ENCODE data around the gene TNFAIP2.

The TNFAIP2 gene

GRCh38 chr14:103096387-103096786 is 26.9 kb upstream of the TNFAIP2 start:
- H4K20me1 ChIP-seq (ENCODE audit: insufficient read depth, low read length) = no peaks in the 10 kb centered on the region
- no peaks in the 10 kb centered on the region for H3K36me3 ChIP-seq (ENCODE audit: insufficient read depth, low read length)
- H2AFZ ChIP-seq (ENCODE audit: low read length) = no peak overlapping the region
- H3K27ac ChIP-seq (ENCODE audit: low read depth, low read length, poor library complexity, severe bottlenecking) = no peak overlapping the region
- H3F3A ChIP-seq (ENCODE audit: insufficient read depth, low read length) = no peaks in the 10 kb centered on the region
- TF ChIP-seq EZH2 (IDR thresholded peaks at IDR 0.05; ENCODE audit: borderline replicate concordance, low read length) = no peak
- TF ChIP-seq, protein P1, sequence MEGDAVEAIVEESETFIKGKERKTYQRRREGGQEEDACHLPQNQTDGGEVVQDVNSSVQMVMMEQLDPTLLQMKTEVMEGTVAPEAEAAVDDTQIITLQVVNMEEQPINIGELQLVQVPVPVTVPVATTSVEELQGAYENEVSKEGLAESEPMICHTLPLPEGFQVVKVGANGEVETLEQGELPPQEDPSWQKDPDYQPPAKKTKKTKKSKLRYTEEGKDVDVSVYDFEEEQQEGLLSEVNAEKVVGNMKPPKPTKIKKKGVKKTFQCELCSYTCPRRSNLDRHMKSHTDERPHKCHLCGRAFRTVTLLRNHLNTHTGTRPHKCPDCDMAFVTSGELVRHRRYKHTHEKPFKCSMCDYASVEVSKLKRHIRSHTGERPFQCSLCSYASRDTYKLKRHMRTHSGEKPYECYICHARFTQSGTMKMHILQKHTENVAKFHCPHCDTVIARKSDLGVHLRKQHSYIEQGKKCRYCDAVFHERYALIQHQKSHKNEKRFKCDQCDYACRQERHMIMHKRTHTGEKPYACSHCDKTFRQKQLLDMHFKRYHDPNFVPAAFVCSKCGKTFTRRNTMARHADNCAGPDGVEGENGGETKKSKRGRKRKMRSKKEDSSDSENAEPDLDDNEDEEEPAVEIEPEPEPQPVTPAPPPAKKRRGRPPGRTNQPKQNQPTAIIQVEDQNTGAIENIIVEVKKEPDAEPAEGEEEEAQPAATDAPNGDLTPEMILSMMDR (IDR thresholded peaks at IDR 0.05; ENCODE audit: low read length) = no peak
- no peak overlapping the region for H3K4me2 ChIP-seq (ENCODE audit: low read length)
- H3K4me3 ChIP-seq (ENCODE audit: low read depth, low read length, poor library complexity, severe bottlenecking) = no peak overlapping the region
- peaks cover 17% of the 10 kb centered on the region for H3K4me1 ChIP-seq (ENCODE audit: insufficient read depth, low read length, severe bottlenecking)
- H3K79me2 ChIP-seq (ENCODE audit: insufficient read depth, low read length) = no peaks in the 10 kb centered on the region
- no peaks in the 10 kb centered on the region for H3K9me3 ChIP-seq (ENCODE audit: low read length)
- H3K27me3 ChIP-seq (ENCODE audit: insufficient read depth, low read length) = 0 out of 2 replicates have a peak, but pooled peaks cover 5% of the 10 kb centered on the region
- no peaks in the 10 kb centered on the region for H3K9me2 ChIP-seq (ENCODE audit: low read depth, low read length)
- no peak overlapping the region for H3K9ac ChIP-seq (ENCODE audit: low read length)

DNA sequence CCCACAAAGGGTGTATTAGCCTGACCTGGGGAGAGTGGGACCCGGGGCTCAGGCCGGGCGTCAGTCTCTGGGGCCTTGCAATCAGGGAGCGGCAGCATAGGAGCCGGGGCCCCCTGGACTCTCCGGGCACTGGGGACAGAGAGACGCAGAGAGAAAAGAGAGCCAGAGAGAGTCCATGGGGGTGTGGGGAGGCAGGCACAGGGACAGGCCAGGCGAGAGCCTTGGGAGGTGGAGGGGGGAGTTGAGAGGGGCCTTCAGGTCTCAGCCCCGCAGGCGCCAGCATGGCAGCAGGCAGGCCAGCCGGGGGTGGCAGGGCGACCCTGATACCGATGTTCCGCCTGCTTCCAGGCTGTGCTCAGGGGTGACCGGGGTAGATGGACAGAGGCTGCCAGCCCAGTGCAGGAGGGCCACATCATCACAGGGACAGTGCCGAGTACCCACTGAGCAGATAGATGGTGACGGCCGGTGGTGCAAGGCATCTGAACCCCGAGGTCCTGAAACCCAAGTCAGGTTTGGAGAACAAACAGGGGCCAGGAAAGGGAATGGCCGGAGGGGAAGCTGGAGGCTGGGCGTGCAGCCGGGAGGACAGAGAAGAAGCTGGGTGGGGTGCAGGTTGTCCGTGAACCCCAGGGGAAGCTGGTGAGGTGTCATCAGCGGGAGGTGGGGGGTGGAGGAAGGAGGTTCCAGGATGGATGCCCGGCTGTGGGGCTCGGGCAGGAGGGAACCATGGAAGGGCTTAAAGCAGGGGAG is 25.8 kb upstream of the TNFAIP2 start:
- Histone ChIP-seq H3K9ac (ENCODE audit: low read length) (no peak overlapping the region), H3F3A (ENCODE audit: insufficient read depth, low read length) (no peaks in the 10 kb centered on the region), H3K4me1 (ENCODE audit: insufficient read depth, low read length, severe bottlenecking) (peaks cover 13% of the 10 kb centered on the region), H4K20me1 (ENCODE audit: insufficient read depth, low read length) (no peaks in the 10 kb centered on the region), H3K9me3 (ENCODE audit: low read length) (no peaks in the 10 kb centered on the region), H3K27ac (ENCODE audit: low read depth, low read length, poor library complexity, severe bottlenecking) (no peak overlapping the region), H3K9me2 (ENCODE audit: low read depth, low read length) (no peaks in the 10 kb centered on the region), H3K4me2 (ENCODE audit: low read length) (no peak overlapping the region), H3K4me3 (ENCODE audit: low read depth, low read length, poor library complexity, severe bottlenecking) (no peak overlapping the region), H2AFZ (ENCODE audit: low read length) (no peak overlapping the region), H3K36me3 (ENCODE audit: insufficient read depth, low read length) (no peaks in the 10 kb centered on the region), H3K79me2 (ENCODE audit: insufficient read depth, low read length) (no peaks in the 10 kb centered on the region), H3K27me3 (ENCODE audit: insufficient read depth, low read length) (0 out of 2 replicates have a peak, but pooled peaks cover 5% of the 10 kb centered on the region)
- TF ChIP-seq EZH2 (IDR thresholded peaks at IDR 0.05; ENCODE audit: borderline replicate concordance, low read length) = no peak
- TF ChIP-seq, protein P1 (IDR thresholded peaks at IDR 0.05; ENCODE audit: low read length) = no peak

DNA sequence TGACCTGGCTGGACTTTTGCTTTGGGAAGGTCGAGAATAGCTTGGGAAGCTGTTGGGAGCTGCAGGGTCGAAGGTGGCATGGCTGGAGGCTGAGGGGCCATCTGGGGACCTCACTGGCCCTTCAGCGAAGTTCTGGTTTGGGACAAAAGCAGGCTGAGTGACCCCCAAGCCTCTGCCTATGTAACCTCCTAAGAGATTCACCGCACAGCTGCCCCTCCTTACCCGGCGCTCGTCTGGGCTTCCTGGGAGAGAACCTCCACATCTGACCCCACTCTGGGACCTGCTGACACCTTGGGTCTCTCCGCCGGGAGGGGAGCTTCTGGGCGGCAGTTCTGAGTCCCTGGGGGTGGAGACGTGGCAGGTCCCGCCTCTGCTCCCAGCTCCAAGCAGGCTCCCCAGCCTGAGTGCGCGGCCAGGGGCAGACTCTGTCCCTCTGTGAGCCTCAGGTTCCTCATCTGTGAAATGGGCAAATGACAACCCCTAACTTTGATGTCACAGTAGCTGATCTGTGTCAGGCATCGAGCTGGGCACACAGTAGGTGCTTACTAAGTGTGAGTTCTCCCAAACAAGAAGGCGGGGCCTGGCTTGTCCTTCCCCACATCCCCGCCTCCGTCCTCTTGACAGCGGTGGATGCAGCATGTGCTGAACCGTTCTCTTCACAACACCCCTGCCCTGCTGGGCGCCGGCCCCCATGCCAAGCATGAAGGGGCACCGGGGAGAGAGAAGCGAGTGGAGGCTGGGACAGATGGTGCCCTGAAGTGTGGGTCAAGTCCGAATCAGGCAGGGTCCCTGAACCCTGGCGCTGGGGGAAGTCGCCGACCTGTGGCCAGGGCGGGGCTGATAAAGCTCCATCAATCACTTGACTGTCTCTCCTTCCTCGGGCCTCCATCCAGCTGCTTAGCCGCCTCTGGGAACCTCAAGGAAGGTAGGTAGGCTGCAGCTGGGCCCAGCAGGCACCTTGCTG is 25.0 kb upstream of the TNFAIP2 start:
- no peak overlapping the region for H3K4me3 ChIP-seq (ENCODE audit: low read depth, low read length, poor library complexity, severe bottlenecking)
- H3K79me2 ChIP-seq (ENCODE audit: insufficient read depth, low read length) = no peaks in the 10 kb centered on the region
- no peaks in the 10 kb centered on the region for H3K9me3 ChIP-seq (ENCODE audit: low read length)
- H3K4me2 ChIP-seq (ENCODE audit: low read length) = no peak overlapping the region
- no peaks in the 10 kb centered on the region for H3F3A ChIP-seq (ENCODE audit: insufficient read depth, low read length)
- no peaks in the 10 kb centered on the region for H3K9me2 ChIP-seq (ENCODE audit: low read depth, low read length)
- no peak overlapping the region for H2AFZ ChIP-seq (ENCODE audit: low read length)
- no peak overlapping the region for H3K9ac ChIP-seq (ENCODE audit: low read length)
- H4K20me1 ChIP-seq (ENCODE audit: insufficient read depth, low read length) = no peaks in the 10 kb centered on the region
- 0 out of 2 replicates have a peak, but pooled peaks cover 5% of the 10 kb centered on the region for H3K27me3 ChIP-seq (ENCODE audit: insufficient read depth, low read length)
- H3K36me3 ChIP-seq (ENCODE audit: insufficient read depth, low read length) = no peaks in the 10 kb centered on the region
- H3K4me1 ChIP-seq (ENCODE audit: insufficient read depth, low read length, severe bottlenecking) = peaks cover 13% of the 10 kb centered on the region
- TF ChIP-seq, protein P1 (IDR thresholded peaks at IDR 0.05; ENCODE audit: low read length) = no peak
- TF ChIP-seq EZH2 (IDR thresholded peaks at IDR 0.05; ENCODE audit: borderline replicate concordance, low read length) = no peak
- no peak overlapping the region for H3K27ac ChIP-seq (ENCODE audit: low read depth, low read length, poor library complexity, severe bottlenecking)

Data from OCI-LY1 (cell line).